CD4-positive, alpha-beta T cell treated with Interleukin-1 beta for 1 hour (primary cell): ENCODE results near the gene CHMP2B.
"Not testable (repeated sequence)": the region's sequence is repeated elsewhere in the genome, so short reads cannot be mapped to it uniquely, and the experiment has no call there.

Source experiments
- DNase-seq, 2 donors: peaks; one replicate each; pipeline ENCODE4 v3.0.0-alpha.2; 2020 to 2022

Gene CHMP2B

GRCh38 chr3:87236093-87236492, 9.0 kb downstream of the CHMP2B start:
- DNase-seq, result no peak

GRCh38 chr3:87246662-87247429, 19.7 kb downstream of the CHMP2B start:
- no peak for DNase-seq

- no peak for DNase-seq
Observed at GRCh38 chr3:87247430-87247773, 20.3 kb downstream of the CHMP2B start.

GRCh38 chr3:87248231-87248630, 21.1 kb downstream of the CHMP2B start:
- DNase-seq, result not testable (repeated sequence)

- DNase-seq, result no peak
Observed at GRCh38 chr3:87248831-87249230, 21.7 kb downstream of the CHMP2B start.

- DNase-seq, result no peak
Observed at GRCh38 chr3:87250009-87250408, 22.9 kb downstream of the CHMP2B start.

- peak; percentile 16 to 44 for DNase-seq
Observed at GRCh38 chr3:87260270-87260669, 33.2 kb downstream of the CHMP2B start.

GRCh38 chr3:87261925-87262324, 34.8 kb downstream of the CHMP2B start:
- DNase-seq, result no peak

- DNase-seq, result no peak
Observed at GRCh38 chr3:87267953-87268645, 41.0 kb downstream of the CHMP2B start.

GRCh38 chr3:87268646-87269211, 41.6 kb downstream of the CHMP2B start:
- DNase-seq, result no peak

- no peak for DNase-seq
Observed at GRCh38 chr3:87269723-87270122, 42.6 kb downstream of the CHMP2B start.

GRCh38 chr3:87270908-87271700, 44.0 kb downstream of the CHMP2B start:
- peak in 1 of 2 donors; percentile 7 for DNase-seq

- DNase-seq, result no peak
Observed at GRCh38 chr3:87272718-87273341, 45.7 kb downstream of the CHMP2B start.

GRCh38 chr3:87276484-87276883, 49.4 kb downstream of the CHMP2B start, which contains the start of gene POU1F1:
Gene POU1F1, minus strand, starts transcription at chr3:87276584. Its CDS starts 122 bp downstream, at chr3:87276462.
- DNase-seq, result no peak

- no peak for DNase-seq
Observed at GRCh38 chr3:87287011-87287410, 59.9 kb downstream of the CHMP2B start.

GRCh38 chr3:87288446-87288845, 61.3 kb downstream of the CHMP2B start:
- DNase-seq, result no peak

- DNase-seq, result peak in 1 of 2 donors; percentile 39
Observed at GRCh38 chr3:87298111-87298718, 71.1 kb downstream of the CHMP2B start.

GRCh38 chr3:87305031-87305430, 77.9 kb downstream of the CHMP2B start:
- not testable (repeated sequence) for DNase-seq
